HepG2 (cell line): ENCODE measurements around the gene CDKN2AIP. TPM values are rescaled to one million over a fixed set of nuclear protein-coding genes. Genes with fewer than 3 reads are reported as not detected.

Source experiments
- ATAC-seq: fragments of 200-7000 bp; cut with Tn5 transposase; 3 replicates; pipeline ENCODE4 v1.9.1; 2020; ENCODE audit warnings: mild to moderate bottlenecking, moderate library complexity
- BruUV-seq: library from RNA; stranded (reverse); fragments of 400-500 nt; replicated peaks from 2 replicates; lab custom pipeline; 2021; lab: Mats Ljungman, UMichigan
- CTCF ChIA-PET: fragments of 300-600 bp; formaldehyde crosslinking; extraction: SDS; loops from one replicate; lab custom pipeline; 2021; ENCODE audit warnings: low total read pairs, inconsistent platforms, low intra/inter-chr PET ratio; lab: Yijun Ruan, JAX
- POLR2A ChIA-PET: fragments of 350-600 bp; sonication (Branson Sonifier 250); formaldehyde crosslinking; loops from one replicate; lab custom pipeline; 2020; ENCODE audit warnings: antibody characterized with exemption, inconsistent platforms; lab: Yijun Ruan, JAX
- DNase-seq: peaks from one replicate; pipeline ENCODE4 v3.0.0-alpha.2; 2015; ENCODE audit warnings: low spot score
- FAIRE-seq: peaks from 3 replicates; lab custom pipeline; 2011; peaks lifted over from hg19 to GRCh38; lab: Jason Lieb, UNC
- H2AFZ ChIP-seq: one replicate; pipeline ENCODE4 v1.6.1; 2011; ENCODE audit warnings: low read length, inconsistent platforms
- H3K27ac ChIP-seq: fragments of 300-600 bp; 3 replicates; pipeline ENCODE4 v1.8.0; 2011; ENCODE audit warnings: mixed run types, mild to moderate bottlenecking, mixed read lengths, low read length, inconsistent platforms; ENCODE audit not compliant: insufficient read depth; ENCODE audit errors: extremely low read length
- H3K27me3 ChIP-seq, 2 experiments: fragments of 200-600 bp in 1 of 2; 2 replicates in 1 of 2; 3 replicates in 1 of 2; pipeline versions ENCODE4 v1.6.0 to v1.8.0; 2011; ENCODE audit warnings: low read length in 2 of 2, mild to moderate bottlenecking in 2 of 2, moderate library complexity in 2 of 2, inconsistent platforms in 1 of 2; ENCODE audit not compliant: insufficient read depth in 2 of 2, control insufficient read depth in 1 of 2
- H3K36me3 ChIP-seq, 2 experiments: fragments of 200-600 bp in 1 of 2; replicated peaks in 1 of 2; 2 replicates in 1 of 2; 3 replicates in 1 of 2; pipeline versions ENCODE4 v1.5.1 to v1.8.0; 2011; ENCODE audit warnings: low read length in 2 of 2, inconsistent platforms in 1 of 2; ENCODE audit not compliant: insufficient read depth in 2 of 2, control insufficient read depth in 1 of 2
- H3K4me1 ChIP-seq: 2 replicates; pipeline ENCODE4 v1.5.1; 2012; ENCODE audit warnings: low read length, inconsistent platforms; ENCODE audit not compliant: insufficient read depth
- H3K4me2 ChIP-seq: 2 replicates; pipeline ENCODE4 v1.6.0; 2011; ENCODE audit warnings: low read depth, low read length, inconsistent platforms
- H3K4me3 ChIP-seq, 3 experiments: fragments of 200-600 bp in 1 of 3; sonication (generic), shearing (Covaris generic) in 1 of 3; replicated peaks in 1 of 3; 2 replicates each; pipeline ENCODE4 v1.5.1; 2011 to 2016; ENCODE audit warnings: low read length in 3 of 3, inconsistent platforms in 2 of 3, low read depth in 2 of 3, mild to moderate bottlenecking in 2 of 3, control low read depth in 1 of 3, mixed read lengths in 1 of 3; ENCODE audit not compliant: insufficient read depth in 1 of 3
- H3K79me2 ChIP-seq: one replicate; pipeline ENCODE4 v1.6.1; 2011; ENCODE audit warnings: low read length, inconsistent platforms; ENCODE audit not compliant: insufficient read depth
- H3K9ac ChIP-seq: 2 replicates; pipeline ENCODE4 v1.6.0; 2011; ENCODE audit warnings: mild to moderate bottlenecking, low read depth, low read length, inconsistent platforms; ENCODE audit not compliant: insufficient read depth
- H3K9me3 ChIP-seq: 2 replicates; pipeline ENCODE4 v1.5.1; 2012; ENCODE audit warnings: mild to moderate bottlenecking, low read length
- H4K20me1 ChIP-seq: 2 replicates; pipeline ENCODE4 v1.6.0; 2011; ENCODE audit warnings: inconsistent platforms, mild to moderate bottlenecking, low read length, moderate library complexity; ENCODE audit not compliant: insufficient read depth
- ARID3A ChIP-seq: IDR thresholded peaks from 2 replicates; pipeline ENCODE4 v1.6.1; 2012; ENCODE audit warnings: low read depth, low read length, improper control_type of control experiment
- ATRX ChIP-seq: sonication (generic); formaldehyde crosslinking; IDR thresholded peaks from 2 replicates; pipeline ENCODE4 v1.4.0; 2020; ENCODE audit warnings: missing genetic modification reagents, borderline replicate concordance
- BORCS8-MEF2B ChIP-seq: sonication (generic); formaldehyde crosslinking; IDR thresholded peaks from 2 replicates; pipeline ENCODE4 v1.8.0; 2022; ENCODE audit warnings: mild to moderate bottlenecking, missing genetic modification reagents
- CBX2 ChIP-seq, 2 experiments: fragments of 200-600 bp in 1 of 2; sonication (generic); formaldehyde crosslinking in 1 of 2; IDR thresholded peaks; 2 replicates each; pipeline versions ENCODE4 v1.7.0 to v1.8.1; 2018 to 2022; ENCODE audit warnings: low read depth in 2 of 2, low read length in 1 of 2, mild to moderate bottlenecking in 1 of 2, missing genetic modification reagents in 1 of 2
- CHD4 ChIP-seq: fragments of 200-600 bp; sonication (generic); IDR thresholded peaks from 2 replicates; pipeline ENCODE4 v1.7.0; 2017; ENCODE audit warnings: mild to moderate bottlenecking, low read length, borderline replicate concordance
- LRRFIP1 ChIP-seq: sonication (generic); formaldehyde crosslinking; conservative IDR thresholded peaks from 2 replicates; pipeline ENCODE4 v1.4.0; 2020; ENCODE audit warnings: missing genetic modification reagents
- MBNL3 ChIP-seq: fragments of 250-450 bp; sonication (Bioruptor Pico); conservative IDR thresholded peaks from 2 replicates; pipeline ENCODE4 v1.8.0; 2022; ENCODE audit warnings: mild to moderate bottlenecking, inconsistent platforms
- NFIB ChIP-seq: sonication (generic); formaldehyde crosslinking; IDR thresholded peaks from 2 replicates; pipeline ENCODE4 v1.9.0; 2021; ENCODE audit warnings: missing genetic modification reagents, mild to moderate bottlenecking, borderline replicate concordance
- PHF8 ChIP-seq: sonication (generic); formaldehyde crosslinking; IDR thresholded peaks from 2 replicates; pipeline ENCODE4 v1.5.0; 2020; ENCODE audit warnings: missing genetic modification reagents
- ZNF530 ChIP-seq: sonication (generic); formaldehyde crosslinking; IDR thresholded peaks from 2 replicates; pipeline ENCODE4 v1.5.0; 2020; ENCODE audit warnings: low read depth, mild to moderate bottlenecking, missing genetic modification reagents
- WGBS: methylation state at CpG from one replicate; pipeline ENCODE4 v1.1.6; 2017; ENCODE audit warnings: low lambda C conversion rate; 5-methylcytosine and 5-hydroxymethylcytosine counted together
- in situ Hi-C: cut with HindIII; loops from 2 replicates; pipeline ENCODE4 v1.10.0; 2017; ENCODE audit warnings: low pct_unique_long_range_greater_than_20kb; ENCODE audit not compliant: extremely low pct_ligation_motif_present
- intact Hi-C: fragments of 100-400 bp; cut with micrococcal nuclease; formaldehyde crosslinking; loops from one replicate; pipeline ENCODE4 v1.10.0; 2022; ENCODE audit not compliant: unreplicated experiment
- polyA plus RNA-seq, 8 experiments: library from polyadenylated mRNA; depleted of rRNA in 3 of 8; stranded (reverse) in 7 of 8; unstranded in 1 of 8; fragments of >200 nt; fragmentation: Illumina TruSeq in 4 of 8; extraction: Trizol in 4 of 8; gene quantifications; 2 replicates each; pipeline versions ENCODE4 v1.2.1 to v1.2.3, GENCODE V29; 2011 to 2016; ENCODE audit warnings: low read depth in 4 of 8, missing spikeins in 1 of 8, mixed read lengths in 1 of 8; ENCODE audit not compliant: insufficient read depth in 1 of 8
- total RNA-seq, 5 experiments: library from RNA; depleted of rRNA; stranded (reverse); fragments of >200 nt; fragmentation: Illumina TruSeq; extraction: Trizol; gene quantifications; 2 replicates each; pipeline ENCODE4 v1.2.3, GENCODE V29; 2016; ENCODE audit warnings: low read depth in 1 of 5

Gene CDKN2AIP
- total and polyA plus RNA-seq, 2 of the 13 experiments (the other 11 are each of a cell fraction or from before 2014, with no cell fraction given), result 17.0 to 18.7 TPM

GRCh38 chr4:183424109-183424744 is 20.2 kb upstream of the CDKN2AIP start:
- TF ChIP-seq MBNL3 (CRISPR knock-in tag) (no peak), PHF8 (no peak), ARID3A (no peak), CBX2 (IDR thresholded peaks at IDR 0.05; ENCODE audit: low read depth, low read length) (no peak), CBX2 (CRISPR knock-in tag; IDR thresholded peaks at IDR 0.05; ENCODE audit: low read depth) (no peak), ZNF530 (CRISPR knock-in tag) (no peak)
- no peak overlapping the region for H2AFZ ChIP-seq
- no peak overlapping the region for H3K27ac ChIP-seq
- no peaks in the 10 kb centered on the region for H3K4me1 ChIP-seq
- no peaks in the 10 kb centered on the region; a peak in 2 of 5 replicates for H3K27me3 ChIP-seq
- H3K79me2 ChIP-seq, result no peaks in the 10 kb centered on the region
- no peak overlapping the region for H3K4me3 ChIP-seq
- H3K36me3 ChIP-seq, result no peaks in the 10 kb centered on the region
- CTCF ChIA-PET, result no interaction called here
- ATAC-seq (no peak; the same call in 2 of the 3 replicates), FAIRE-seq (no peak), DNase-seq (no peak)
- no peak overlapping the region for H3K9ac ChIP-seq
- BruUV-seq, result no TSS peak
- H4K20me1 ChIP-seq, result no peaks in the 10 kb centered on the region
- H3K9me3 ChIP-seq, result no peaks in the 10 kb centered on the region
- POLR2A ChIA-PET, result no interaction called here
- WGBS, result 36% methylated on average over 5 of the region's 5 CpGs
- no peak overlapping the region for H3K4me2 ChIP-seq
- in situ Hi-C loops (loop anchor here (25.0 kb wide), 1 partner anchor 362 kb away; no protein-coding TSS in a partner anchor), intact Hi-C loops (no loop called here)

- Histone ChIP-seq H3K27ac (no peak overlapping the region), H3K36me3 (no peaks in the 10 kb centered on the region), H3K4me3 (no peak overlapping the region), H3K27me3 (no peaks in the 10 kb centered on the region; a peak in 1 of 5 replicates), H3K9me3 (no peaks in the 10 kb centered on the region), H2AFZ (no peak overlapping the region), H4K20me1 (no peaks in the 10 kb centered on the region), H3K4me2 (no peak overlapping the region), H3K79me2 (no peaks in the 10 kb centered on the region), H3K4me1 (peaks cover 10% of the 10 kb centered on the region), H3K9ac (no peak overlapping the region)
- in situ Hi-C loops (no loop called here), intact Hi-C loops (no loop called here)
- BruUV-seq, result no TSS peak
- WGBS, result 47% methylated on average over 6 of the region's 6 CpGs
- CTCF ChIA-PET, result no interaction called here
- DNase-seq (no peak), FAIRE-seq (no peak), ATAC-seq (no peak)
- POLR2A ChIA-PET, result no interaction called here
- no peak for TF ChIP-seq ATRX (CRISPR knock-in tag)
- TF ChIP-seq CHD4, result no peak
- no peak for TF ChIP-seq LRRFIP1 (CRISPR knock-in tag)
- no peak for TF ChIP-seq BORCS8-MEF2B (CRISPR knock-in tag)
- TF ChIP-seq NFIB (CRISPR knock-in tag), result no peak
These were observed 17.9 kb upstream of the CDKN2AIP start for GRCh38 chr4:183426507-183426906.
